Sigmoid colon (tissue), 7 donors: ENCODE measurements around the gene ELMOD1. TPM values are rescaled to one million over a fixed set of nuclear protein-coding genes. Genes with fewer than 3 reads are reported as not detected.
"Not testable (repeated sequence)": the region's sequence is repeated elsewhere in the genome, so short reads cannot be mapped to it uniquely, and the experiment has no call there.

Experiments used
- DNase-seq: peaks from one replicate; pipeline ENCODE4 v3.0.0-alpha.2; 2019
- H3K27ac ChIP-seq, 4 donors: fragments of 200-600 bp; sonication (generic); one replicate each; pipeline ENCODE4 v1.5.1; 2016 to 2019; ENCODE audit warnings: mild to moderate bottlenecking in 1 of 4
- H3K27me3 ChIP-seq, 3 donors: fragments of 200-600 bp; sonication (generic); one replicate each; pipeline ENCODE4 v1.5.1; 2019; ENCODE audit warnings: mild to moderate bottlenecking in 1 of 3
- H3K36me3 ChIP-seq, 4 donors: fragments of 200-600 bp; sonication (generic); one replicate each; pipeline ENCODE4 v1.5.1; 2016 to 2019
- H3K4me1 ChIP-seq, 4 donors: fragments of 200-600 bp; sonication (generic); one replicate each; pipeline ENCODE4 v1.5.1; 2017 to 2019
- H3K4me3 ChIP-seq, 4 donors: fragments of 200-600 bp; sonication (generic); one replicate each; pipeline ENCODE4 v1.5.1; 2017 to 2019; ENCODE audit warnings: mild to moderate bottlenecking in 2 of 4, moderate library complexity in 1 of 4
- H3K9me3 ChIP-seq, 4 donors: fragments of 200-600 bp in 3 of 4; sonication (generic) in 3 of 4; one replicate each; pipeline versions ENCODE4 v1.5.1 to v1.6.1; 2013 to 2019
- CTCF ChIP-seq, 4 experiments: fragments of 450-650 bp in 3 of 4; fragments of 200-600 bp in 1 of 4; IDR thresholded peaks; one replicate each; pipeline ENCODE4 v1.5.1; 2016 to 2019; ENCODE audit warnings: antibody characterized with exemption in 4 of 4, mild to moderate bottlenecking in 3 of 4, moderate library complexity in 2 of 4
- EP300 ChIP-seq, 4 donors: sonication (generic); formaldehyde crosslinking; IDR thresholded peaks; one replicate each; pipeline ENCODE4 v1.6.1; 2017; ENCODE audit warnings: antibody characterized with exemption in 4 of 4
- POLR2A ChIP-seq, 2 donors: fragments of 450-650 bp; IDR thresholded peaks; one replicate each; pipeline ENCODE4 v1.6.1; 2016; ENCODE audit warnings: antibody characterized with exemption in 2 of 2, mild to moderate bottlenecking in 2 of 2, moderate library complexity in 2 of 2
- POLR2AphosphoS5 ChIP-seq, 4 donors: sonication (generic); formaldehyde crosslinking; IDR thresholded peaks; one replicate each; pipeline ENCODE4 v1.6.1; 2017; ENCODE audit warnings: antibody characterized with exemption in 4 of 4
- WGBS, 2 donors: extraction: QIAGEN DNeasy Blood & Tissue Kit; methylation state at CpG; one replicate each; pipeline ENCODE4 v1.1.7; 2013; 5-methylcytosine and 5-hydroxymethylcytosine counted together
- intact Hi-C: fragments of 100-400 bp; cut with DNase I; formaldehyde crosslinking; loops from one replicate; pipeline ENCODE4 v1.15.1; 2023
- polyA plus RNA-seq, 3 donors: library from polyadenylated mRNA; stranded (reverse); fragments of 200-250 nt; gene quantifications; one replicate each; pipeline ENCODE4 v1.2.3, GENCODE V29; 2013
- total RNA-seq, 4 donors: library from RNA; depleted of rRNA; stranded (reverse); fragments of >200 nt; gene quantifications; one replicate each; pipeline ENCODE4 v1.1.0, GENCODE V29; 2016
- donor health status: healthy with polysubstance abuse.
- donor health status: Bipolar disorder and iron deficiency.
- donor health status: healthy.

The ELMOD1 gene
- total and polyA plus RNA-seq, 7 donors = 0.14 to 1.4 (median 0.49) TPM; not detected in 2

- no peak for DNase-seq
- intact Hi-C loops = loop anchor here (5.0 kb wide), 1 partner anchor 122 kb away; no protein-coding TSS in a partner anchor
- TF ChIP-seq POLR2AphosphoS5 (IDR thresholded peaks at IDR 0.05) (no peak), CTCF (IDR thresholded peaks at IDR 0.05) (no peak), EP300 (IDR thresholded peaks at IDR 0.05) (no peak)
- Histone ChIP-seq H3K4me3 (peak overlapping the region; percentile 77 to 94 (median 87)), H3K27ac (peak overlapping the region; percentile 79 to 85 (median 80)), H3K27me3 (no peaks in the 10 kb centered on the region), H3K36me3 (peaks cover 0 to 2% (median 0%) of the 10 kb centered on the region in 4 donors), H3K4me1 (peaks cover 0 to 26% (median 23%) of the 10 kb centered on the region in 4 donors), H3K9me3 (no peaks in the 10 kb centered on the region)
- WGBS, 2 donors = 11 to 15% methylated on average over 6 of the region's 6 CpGs
These were observed 26.1 kb upstream of the ELMOD1 start for GRCh38 chr11:107564877-107565218.

- H3K36me3 ChIP-seq = no peaks in the 10 kb centered on the region
- H3K9me3 ChIP-seq = no peaks in the 10 kb centered on the region
- DNase-seq = peak; percentile 84
- peak within 1 kb of the TSS; percentile 79 to 85 (median 80) for H3K27ac ChIP-seq
- peak within 1 kb of the TSS; percentile 77 to 94 (median 87) for H3K4me3 ChIP-seq
- TF ChIP-seq POLR2AphosphoS5 (IDR thresholded peaks at IDR 0.05) (peak in 2 of 4 donors; percentile 31 to 59), CTCF (IDR thresholded peaks at IDR 0.05) (no peak)
- intact Hi-C loops = no loop called here
- peaks cover 0 to 26% (median 23%) of the 10 kb centered on the region in 4 donors for H3K4me1 ChIP-seq
- 0 to 1% methylated on average over 32 of the region's 32 CpGs for WGBS, 2 donors
- H3K27me3 ChIP-seq = no peaks in the 10 kb centered on the region
These were observed 25.6 kb upstream of the ELMOD1 start, which contains the start of gene ALKBH8 for GRCh38 chr11:107565219-107565937. Gene ALKBH8 (minus strand): TSS chr11:107565735. CDS start chr11:107560893, 4,842 bp downstream.

DNA sequence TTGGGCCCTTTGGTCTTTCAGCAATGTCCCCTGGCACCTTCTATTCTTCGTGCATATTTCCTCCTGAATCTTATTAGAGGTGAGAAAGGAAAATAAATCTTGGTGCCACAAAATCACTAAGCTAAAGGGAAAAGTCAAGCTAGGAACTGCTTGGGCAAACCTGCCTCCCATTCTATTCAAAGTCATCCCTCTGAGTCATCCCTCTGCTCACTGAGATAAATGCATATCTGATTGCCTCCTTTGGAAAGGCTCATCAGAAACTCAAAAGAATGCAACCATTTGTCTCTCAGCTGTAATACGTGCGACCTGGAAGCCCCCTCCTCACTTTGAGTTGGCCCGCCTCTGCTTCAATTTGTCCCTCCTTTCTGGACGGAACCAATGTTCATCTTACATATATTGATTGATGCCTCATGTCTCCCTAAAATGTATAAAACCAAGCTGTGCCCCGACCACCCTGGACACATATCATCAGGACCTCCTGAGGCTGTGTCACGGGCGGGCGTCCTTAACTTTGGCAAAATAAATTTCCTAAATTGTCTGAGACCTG lies 24.9 kb upstream of the ELMOD1 start:
- DNase-seq, H3K9me3 ChIP-seq, H3K36me3 ChIP-seq, intact Hi-C loops, H3K27me3 ChIP-seq: not testable (repeated sequence)
- Histone ChIP-seq H3K27ac (peak overlapping the region; percentile 79 to 85 (median 80)), H3K4me1 (peaks cover 0 to 26% (median 23%) of the 10 kb centered on the region in 4 donors), H3K4me3 (peak overlapping the region; percentile 77 to 94 (median 87))
- WGBS, 2 donors = 60 to 65% methylated on average over 9 of the region's 9 CpGs

DNA sequence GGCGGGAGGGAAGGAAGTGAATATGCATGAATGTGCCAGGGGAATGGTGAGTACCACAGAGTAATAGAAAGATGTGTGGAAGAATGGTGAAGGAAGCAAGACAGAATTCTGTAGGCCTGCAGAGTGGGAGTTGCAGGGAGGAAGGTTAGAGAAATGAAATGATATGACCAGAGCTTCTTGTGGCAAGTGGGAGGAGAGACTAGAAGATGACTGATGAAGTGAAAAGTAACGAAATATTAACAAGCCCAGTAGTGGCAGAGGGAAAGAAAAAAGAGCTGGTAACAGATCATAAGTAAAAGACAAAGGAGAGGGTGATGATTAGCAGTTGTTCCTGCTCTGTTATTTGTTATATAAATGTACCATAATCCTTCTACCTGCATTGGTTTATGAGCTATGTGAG lies 24.4 kb upstream of the ELMOD1 start:
- 90 to 92% methylated on average over 2 of the region's 2 CpGs for WGBS, 2 donors
- no peaks in the 10 kb centered on the region for H3K9me3 ChIP-seq
- no peaks in the 10 kb centered on the region for H3K27me3 ChIP-seq
- no peak for TF ChIP-seq CTCF (IDR thresholded peaks at IDR 0.05)
- no peaks in the 10 kb centered on the region for H3K36me3 ChIP-seq
- H3K4me1 ChIP-seq = peaks cover 0 to 26% (median 23%) of the 10 kb centered on the region in 4 donors
- no peak overlapping the region for H3K4me3 ChIP-seq
- H3K27ac ChIP-seq = no peak overlapping the region
- no peak for DNase-seq
- intact Hi-C loops = no loop called here

GRCh38 chr11:107567739-107568335 lies 23.1 kb upstream of the ELMOD1 start:
- intact Hi-C loops = no loop called here
- H3K27ac ChIP-seq = no peak overlapping the region
- no peaks in the 10 kb centered on the region for H3K36me3 ChIP-seq
- no peak for TF ChIP-seq CTCF (IDR thresholded peaks at IDR 0.05)
- no peak for TF ChIP-seq POLR2A (IDR thresholded peaks at IDR 0.05)
- TF ChIP-seq POLR2AphosphoS5 (IDR thresholded peaks at IDR 0.05) = no peak
- TF ChIP-seq EP300 (IDR thresholded peaks at IDR 0.05) = no peak
- no peaks in the 10 kb centered on the region for H3K27me3 ChIP-seq
- no peak overlapping the region for H3K4me3 ChIP-seq
- no peak for DNase-seq
- H3K9me3 ChIP-seq = no peaks in the 10 kb centered on the region
- 50 to 69% methylated on average over 5 of the region's 5 CpGs for WGBS, 2 donors
- H3K4me1 ChIP-seq = peaks cover 0 to 26% (median 22%) of the 10 kb centered on the region in 4 donors
